Activated T-helper 17 cell treated with anti-CD3 and anti-CD28 coated beads, Interleukin-2, amount 50 U/mL, for 72 hours (primary cell): ENCODE data around the gene GRAPL. TPM values are rescaled to one million over a fixed set of nuclear protein-coding genes. Genes with fewer than 3 reads are reported as not detected.
"Not testable (repeated sequence)": the region's sequence is repeated elsewhere in the genome, so short reads cannot be mapped to it uniquely, and the experiment has no call there.

Source experiments
- ATAC-seq: fragments of 150-1000 bp; cut with Tn5 transposase; replicated peaks from 2 replicates; pipeline ENCODE4 v1.10.0; 2021; ENCODE audit warnings: mild to moderate bottlenecking, moderate library complexity
- H3K27ac Mint-ChIP-seq: one replicate; pipeline ENCODE4 v1.8.0; 2022; ENCODE audit warnings: mixed read lengths
- H3K27me3 Mint-ChIP-seq: one replicate; pipeline ENCODE4 v1.8.0; 2022; ENCODE audit warnings: mixed read lengths
- H3K36me3 Mint-ChIP-seq: one replicate; pipeline ENCODE4 v1.8.0; 2022; ENCODE audit warnings: low read depth, mild to moderate bottlenecking, mixed read lengths
- H3K4me1 Mint-ChIP-seq: one replicate; pipeline ENCODE4 v1.8.0; 2022; ENCODE audit warnings: mixed read lengths
- H3K4me3 Mint-ChIP-seq: one replicate; pipeline ENCODE4 v1.8.0; 2022; ENCODE audit warnings: mild to moderate bottlenecking, mixed read lengths
- H3K9me3 Mint-ChIP-seq: one replicate; pipeline ENCODE4 v1.8.0; 2022; ENCODE audit warnings: mixed read lengths
- total RNA-seq, 2 donors: library from RNA; stranded (reverse); gene quantifications; one replicate each; pipeline ENCODE4 v1.2.3, GENCODE V29; 2022

GRAPL gene
- total RNA-seq = 1 to 10 TPM; 6.9 to 9.9 TPM

GRCh38 chr17:19127148-19127980, at the start of gene GRAPL:
Gene GRAPL, plus strand, starts transcription at chr17:19127589. Its CDS starts 31 bp downstream, at chr17:19127620.
- not testable (repeated sequence) for H3K27me3 Mint-ChIP-seq, H3K4me1 Mint-ChIP-seq, H3K9me3 Mint-ChIP-seq, H3K27ac Mint-ChIP-seq, H3K4me3 Mint-ChIP-seq, H3K36me3 Mint-ChIP-seq
- peak; percentile 80 for ATAC-seq

GRCh38 chr17:19088804-19089685, 38.3 kb upstream of the GRAPL start:
- H3K9me3 Mint-ChIP-seq, H3K27ac Mint-ChIP-seq, H3K36me3 Mint-ChIP-seq, H3K27me3 Mint-ChIP-seq, H3K4me1 Mint-ChIP-seq, H3K4me3 Mint-ChIP-seq: not testable (repeated sequence)
- ATAC-seq = peak; percentile 33

- peak; percentile 55 for ATAC-seq
- H3K9me3 Mint-ChIP-seq, H3K27ac Mint-ChIP-seq, H3K36me3 Mint-ChIP-seq, H3K4me1 Mint-ChIP-seq, H3K4me3 Mint-ChIP-seq, H3K27me3 Mint-ChIP-seq: not testable (repeated sequence)
Measured at GRCh38 chr17:19090058-19090772, 37.2 kb upstream of the GRAPL start.

- not testable (repeated sequence) for H3K9me3 Mint-ChIP-seq, H3K27me3 Mint-ChIP-seq, H3K27ac Mint-ChIP-seq, H3K4me3 Mint-ChIP-seq, H3K36me3 Mint-ChIP-seq, H3K4me1 Mint-ChIP-seq
- ATAC-seq = peak; percentile 18
Measured at GRCh38 chr17:19092737-19093683, 34.4 kb upstream of the GRAPL start.

- not testable (repeated sequence) for H3K27ac Mint-ChIP-seq, H3K4me3 Mint-ChIP-seq, H3K27me3 Mint-ChIP-seq, H3K36me3 Mint-ChIP-seq, ATAC-seq, H3K4me1 Mint-ChIP-seq, H3K9me3 Mint-ChIP-seq
Measured at GRCh38 chr17:19093684-19094438, 33.5 kb upstream of the GRAPL start.

GRCh38 chr17:19108517-19108916, 18.9 kb upstream of the GRAPL start:
- H3K9me3 Mint-ChIP-seq, H3K4me3 Mint-ChIP-seq, H3K36me3 Mint-ChIP-seq, H3K27me3 Mint-ChIP-seq, H3K27ac Mint-ChIP-seq, ATAC-seq, H3K4me1 Mint-ChIP-seq: not testable (repeated sequence)

- H3K4me1 Mint-ChIP-seq, H3K27me3 Mint-ChIP-seq, H3K27ac Mint-ChIP-seq, H3K9me3 Mint-ChIP-seq, H3K4me3 Mint-ChIP-seq, H3K36me3 Mint-ChIP-seq: not testable (repeated sequence)
- ATAC-seq = peak; percentile 61
Measured at GRCh38 chr17:19110189-19111097, 16.9 kb upstream of the GRAPL start.

GRCh38 chr17:19111111-19111711, 16.2 kb upstream of the GRAPL start:
- peak; percentile 71 for ATAC-seq
- not testable (repeated sequence) for H3K27me3 Mint-ChIP-seq, H3K36me3 Mint-ChIP-seq, H3K9me3 Mint-ChIP-seq, H3K4me1 Mint-ChIP-seq
- peak overlapping the region; percentile 70 for H3K27ac Mint-ChIP-seq
- H3K4me3 Mint-ChIP-seq = peak overlapping the region; percentile 49

- not testable (repeated sequence) for H3K27me3 Mint-ChIP-seq, H3K36me3 Mint-ChIP-seq, H3K9me3 Mint-ChIP-seq, H3K4me1 Mint-ChIP-seq
- H3K4me3 Mint-ChIP-seq = peak overlapping the region; percentile 49
- peak overlapping the region; percentile 70 for H3K27ac Mint-ChIP-seq
- peak; percentile 33 for ATAC-seq
Measured at GRCh38 chr17:19111801-19112458, 15.5 kb upstream of the GRAPL start.

GRCh38 chr17:19112459-19112826, 14.9 kb upstream of the GRAPL start:
- H3K27me3 Mint-ChIP-seq, H3K4me1 Mint-ChIP-seq, H3K36me3 Mint-ChIP-seq, ATAC-seq, H3K9me3 Mint-ChIP-seq, H3K4me3 Mint-ChIP-seq: not testable (repeated sequence)
- H3K27ac Mint-ChIP-seq = peak overlapping the region; percentile 70

GRCh38 chr17:19118695-19119094, 8.7 kb upstream of the GRAPL start:
- H3K27me3 Mint-ChIP-seq, H3K4me3 Mint-ChIP-seq, H3K9me3 Mint-ChIP-seq, H3K27ac Mint-ChIP-seq, H3K4me1 Mint-ChIP-seq, H3K36me3 Mint-ChIP-seq: not testable (repeated sequence)
- peak; percentile 91 for ATAC-seq

GRCh38 chr17:19125289-19125688, 2.1 kb upstream of the GRAPL start:
- not testable (repeated sequence) for H3K27ac Mint-ChIP-seq, H3K4me1 Mint-ChIP-seq, H3K4me3 Mint-ChIP-seq, H3K27me3 Mint-ChIP-seq, ATAC-seq, H3K36me3 Mint-ChIP-seq, H3K9me3 Mint-ChIP-seq
